GM21576 (cell line): ENCODE measurements around the gene C20orf204.

Experiments
- ATAC-seq: cut with Tn5 transposase; IDR thresholded peaks from one replicate; pipeline ENCODE4 v1.9.1; 2021; ENCODE audit warnings: mild to moderate bottlenecking, moderate library complexity; ENCODE audit not compliant: unreplicated experiment

Gene C20orf204

DNA sequence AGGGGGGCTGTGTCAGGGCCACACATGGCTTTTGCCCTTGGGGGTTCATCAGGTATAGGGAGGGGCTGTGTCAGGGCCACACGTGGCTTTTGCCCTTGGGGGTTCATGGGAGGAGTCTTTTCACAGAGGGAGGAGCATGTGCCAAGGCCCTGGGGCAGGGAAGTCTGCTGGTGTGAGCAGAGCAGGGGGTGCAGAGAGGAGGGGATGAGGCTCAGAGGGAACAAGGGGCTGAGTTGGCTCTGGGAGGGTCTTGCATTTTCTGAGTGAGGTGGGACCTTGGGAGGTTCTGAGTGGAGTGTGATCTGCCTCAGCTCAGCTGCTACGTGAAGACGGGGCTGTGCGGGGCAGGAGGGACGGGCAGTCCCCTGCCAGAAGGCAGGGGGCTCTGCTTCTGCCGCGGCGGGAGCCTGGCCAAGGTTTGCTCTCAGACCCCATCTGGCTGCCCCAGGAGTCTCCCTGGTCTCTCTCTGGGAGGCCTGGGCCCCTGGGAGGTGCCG, 19.5 kb downstream of the C20orf204 start:
- no peak for ATAC-seq

GRCh38 chr20:64055893-64056638, 20.1 kb downstream of the C20orf204 start:
- no peak for ATAC-seq

GRCh38 chr20:64056639-64056888, 20.6 kb downstream of the C20orf204 start:
- ATAC-seq: no peak

DNA sequence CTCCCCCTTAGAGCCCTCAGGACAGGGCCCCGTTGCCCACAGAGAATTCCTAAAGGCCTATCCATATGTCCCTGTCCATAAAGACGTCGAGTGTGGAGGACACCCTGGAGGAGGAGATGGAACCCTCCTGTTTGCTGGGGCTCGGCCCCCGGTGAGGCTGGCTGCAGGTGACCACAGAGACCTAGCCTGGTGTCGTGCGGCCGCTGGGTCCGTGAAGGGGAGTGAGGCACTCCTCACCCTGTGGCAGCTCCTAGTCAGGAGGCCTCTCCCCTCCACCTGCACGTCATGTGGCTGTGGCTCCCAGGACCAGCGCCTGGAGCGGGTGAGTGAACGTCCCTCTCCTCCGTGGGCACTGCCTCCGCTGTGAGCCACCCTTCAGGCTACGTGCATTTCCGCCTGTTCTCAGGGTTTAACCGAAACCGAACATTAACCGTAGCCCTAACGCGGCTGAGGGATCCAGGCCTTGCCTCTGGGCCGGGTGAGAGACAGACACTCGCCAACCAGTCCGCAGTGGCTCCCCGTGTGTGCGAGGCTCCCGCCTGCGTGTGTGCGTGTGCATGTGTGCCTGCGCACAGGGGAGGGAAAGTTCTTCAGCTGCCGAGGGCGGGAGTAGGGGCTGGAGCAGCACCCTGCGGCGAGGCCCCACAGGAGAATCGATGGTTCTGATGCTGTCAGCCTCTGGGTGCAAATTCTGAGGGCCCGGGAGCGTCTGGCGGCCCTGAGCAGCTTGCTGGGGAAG, 21.1 kb downstream of the C20orf204 start:
- no peak for ATAC-seq

- no peak for ATAC-seq
Observed at GRCh38 chr20:64057628-64058498, 21.9 kb downstream of the C20orf204 start.

GRCh38 chr20:64058536-64058935, 22.6 kb downstream of the C20orf204 start:
- no peak for ATAC-seq

GRCh38 chr20:64062276-64062595, 26.3 kb downstream of the C20orf204 start:
- ATAC-seq: no peak

GRCh38 chr20:64062596-64063388, 26.8 kb downstream of the C20orf204 start, which contains the start of gene TCEA2:
Gene TCEA2 (plus strand): TSS chr20:64063198. CDS start chr20:64063313, 115 bp downstream.
- ATAC-seq: peak; percentile 48

DNA sequence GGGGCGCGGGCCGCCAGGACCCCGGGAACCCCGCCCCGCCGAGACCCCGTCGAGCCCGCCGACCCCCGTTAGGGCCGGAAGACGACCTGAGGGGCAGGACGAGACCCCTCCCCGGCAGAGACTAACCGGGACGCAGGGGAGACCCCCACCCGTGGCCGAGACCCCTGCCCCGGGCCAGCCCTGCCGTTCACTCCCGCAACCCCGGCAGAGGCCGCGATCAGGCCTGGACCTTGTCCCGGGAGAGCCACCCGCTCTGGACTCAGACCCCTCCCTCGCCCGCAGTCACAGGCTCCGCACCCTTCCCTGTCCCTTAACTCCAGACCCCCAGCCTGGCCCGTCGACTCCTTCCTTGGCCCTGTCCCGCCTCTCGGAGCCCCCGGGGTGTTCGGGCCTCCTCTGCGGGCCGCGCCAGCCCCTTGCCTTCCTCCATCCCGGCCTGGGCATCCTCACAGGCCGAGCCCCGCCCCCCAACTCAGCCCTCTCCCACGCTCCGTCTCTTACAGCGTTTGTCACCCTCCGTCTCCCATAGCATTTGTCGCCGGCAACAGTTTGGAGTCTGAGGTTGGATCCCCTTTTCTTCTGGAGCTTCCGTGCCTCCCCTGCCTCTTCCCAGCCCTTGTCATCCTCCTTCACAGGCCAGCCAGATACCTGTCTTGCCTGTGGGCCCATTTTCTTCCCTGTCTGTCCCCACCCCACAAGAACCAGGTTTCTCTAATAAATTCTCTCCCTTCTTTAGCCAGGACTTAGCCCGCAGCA, 27.6 kb downstream of the C20orf204 start:
- ATAC-seq: no peak

DNA sequence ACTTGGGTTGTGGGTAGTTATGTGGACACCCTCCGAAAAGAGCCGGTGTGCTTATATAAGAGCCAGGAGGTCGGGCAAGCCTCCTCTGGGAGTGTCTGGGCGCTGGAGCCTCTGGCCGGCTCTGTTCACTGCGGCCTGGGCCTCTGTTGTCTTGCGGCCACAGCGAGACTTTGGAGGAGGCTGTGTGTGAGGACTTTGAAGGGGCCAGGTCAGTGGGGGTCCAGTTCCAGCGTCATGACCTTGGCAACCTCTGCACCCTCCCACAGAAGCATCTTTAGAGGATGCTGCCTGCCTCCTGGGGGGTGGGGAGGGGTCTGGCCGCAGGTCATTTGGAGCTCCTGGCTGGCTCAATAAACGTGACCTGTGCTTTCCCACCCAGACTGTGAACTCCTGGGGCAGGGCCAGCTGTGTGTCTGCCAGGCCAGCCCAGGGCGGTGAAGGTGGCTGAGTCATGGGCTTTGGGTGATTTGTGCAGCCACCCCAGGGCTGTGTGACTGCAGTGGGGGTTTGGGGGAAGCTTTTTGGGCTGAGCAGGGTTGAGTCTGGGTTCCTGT, 28.2 kb downstream of the C20orf204 start:
- ATAC-seq: no peak

- no peak for ATAC-seq
Observed at GRCh38 chr20:64065062-64065973, 29.3 kb downstream of the C20orf204 start.

- ATAC-seq: peak; percentile 54
Observed at GRCh38 chr20:64065974-64066343, 30.0 kb downstream of the C20orf204 start.

DNA sequence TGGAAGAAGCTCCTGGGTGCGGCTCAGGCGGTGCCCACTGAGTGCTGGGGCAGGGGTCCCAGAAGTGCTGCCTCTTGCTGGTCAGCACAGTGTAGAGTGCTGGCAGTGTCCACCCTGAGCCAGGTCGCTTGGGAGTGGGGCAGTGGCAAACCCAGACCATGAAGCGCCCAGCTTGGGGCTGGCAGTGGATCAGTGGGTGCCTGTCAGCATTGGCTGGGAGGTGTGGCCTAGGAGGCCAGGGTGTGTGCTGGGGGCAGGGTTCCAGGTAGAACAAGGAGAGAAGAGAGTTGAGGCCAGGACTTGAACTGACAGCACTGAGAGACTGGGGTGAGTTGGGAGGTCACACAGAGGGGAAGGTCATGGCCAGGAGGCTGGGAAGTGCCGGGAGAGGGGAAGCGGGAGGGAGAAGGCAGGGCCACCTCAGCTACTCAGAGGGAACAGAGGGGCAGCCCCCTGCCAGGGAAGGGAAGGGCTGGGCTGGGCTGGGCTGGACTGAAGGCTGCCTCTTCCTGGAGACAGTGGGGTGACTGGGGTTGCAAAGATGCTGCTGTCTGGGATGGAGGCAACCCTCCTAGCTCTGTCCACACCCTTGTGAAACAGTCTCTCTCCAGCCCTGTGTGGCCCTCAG, 31.1 kb downstream of the C20orf204 start:
- ATAC-seq: no peak

GRCh38 chr20:64067733-64068307, 31.8 kb downstream of the C20orf204 start:
- ATAC-seq: no peak

DNA sequence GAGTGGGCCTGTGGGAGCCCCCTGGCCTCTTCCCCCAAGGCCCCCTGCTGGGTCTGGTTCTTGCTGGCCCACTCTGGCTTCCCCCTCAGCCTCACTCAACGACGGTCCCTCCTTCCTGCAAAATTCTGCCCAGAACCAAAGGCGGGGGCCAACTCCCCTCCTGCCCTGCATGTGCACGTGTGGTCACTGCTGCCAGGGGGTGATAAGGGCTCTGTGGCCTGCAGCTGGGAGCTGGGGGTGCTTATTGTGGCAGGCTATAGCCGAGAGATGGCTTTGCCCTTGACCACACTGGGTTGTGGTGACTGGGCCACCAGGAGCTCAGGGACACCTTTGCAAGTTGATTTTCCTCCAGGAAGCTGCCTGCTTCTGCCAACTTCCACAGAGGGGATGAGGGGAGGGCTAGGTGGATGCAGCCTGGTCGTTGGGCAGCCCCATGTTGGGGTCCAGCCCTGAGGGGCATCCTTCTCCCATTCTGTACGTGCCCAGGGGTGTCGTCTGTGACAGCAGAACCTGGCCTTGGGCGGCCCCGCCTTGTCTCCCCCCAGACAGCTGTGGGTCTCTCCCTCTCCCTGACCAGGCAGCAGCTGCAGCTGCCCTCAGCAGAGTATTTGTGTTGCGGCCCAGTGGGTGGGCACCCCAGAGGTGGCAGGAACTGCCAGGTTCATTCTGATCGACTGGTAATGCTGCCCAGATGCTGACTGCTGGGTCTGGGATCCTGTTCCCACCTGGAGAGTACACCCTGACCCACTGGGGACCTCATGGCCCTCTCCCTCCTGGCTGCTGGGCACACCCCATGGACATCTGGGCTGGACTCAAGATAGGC, 32.6 kb downstream of the C20orf204 start:
- ATAC-seq: no peak

DNA sequence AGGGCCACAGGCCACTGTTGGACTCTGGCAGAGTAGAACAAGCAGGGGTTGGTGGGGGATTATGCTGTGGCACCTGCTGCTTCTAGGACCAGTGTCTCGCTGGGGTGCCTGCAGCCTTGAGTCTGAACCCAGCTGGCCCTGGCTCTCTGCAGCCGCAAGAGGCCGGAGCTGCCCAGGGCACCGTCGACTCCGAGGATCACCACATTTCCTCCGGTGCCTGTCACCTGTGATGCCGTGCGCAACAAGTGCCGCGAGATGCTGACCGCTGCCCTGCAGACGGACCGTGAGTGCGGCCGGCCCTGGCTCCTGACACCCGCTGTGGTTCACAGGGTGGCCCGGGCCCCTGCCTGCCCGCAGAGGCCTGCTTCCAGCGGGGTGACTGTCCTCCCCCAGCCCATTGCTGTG, 33.2 kb downstream of the C20orf204 start:
- ATAC-seq: no peak

GRCh38 chr20:64069614-64070243, 33.7 kb downstream of the C20orf204 start:
- no peak for ATAC-seq
